B cell (primary cell): ENCODE results near the gene PCDHGA8. TPM values are rescaled to one million over a fixed set of nuclear protein-coding genes. Genes with fewer than 3 reads are reported as not detected.
A peak's percentile ranks its signal among the peaks of the same experiment; 100 is the strongest.
"Not testable (repeated sequence)": the region's sequence is repeated elsewhere in the genome, so short reads cannot be mapped to it uniquely, and the experiment has no call there.

Experiments
- ATAC-seq: fragments of 200-7000 bp; cut with Tn5 transposase; one replicate; pipeline ENCODE4 v1.10.0; 2021; ENCODE audit warnings: low read depth, mild to moderate bottlenecking, moderate number of reproducible peaks, moderate library complexity
- CTCF ChIA-PET: fragments of 350-600 bp; sonication (Branson Sonifier 250); formaldehyde crosslinking; loops from one replicate; lab custom pipeline; 2021; ENCODE audit warnings: antibody characterized with exemption, inconsistent platforms; lab: Charles Lee
- POLR2A ChIA-PET: fragments of 350-600 bp; sonication (Branson Sonifier 250); formaldehyde crosslinking; loops from one replicate; lab custom pipeline; 2021; ENCODE audit warnings: antibody characterized with exemption; lab: Charles Lee
- DNase-seq: peaks from one replicate; pipeline ENCODE4 v3.0.0; 2013
- H2AFZ ChIP-seq: 2 replicates; pipeline ENCODE4 v1.6.1; 2012; ENCODE audit warnings: mild to moderate bottlenecking, low read depth, low read length; ENCODE audit not compliant: insufficient read depth, poor library complexity, severe bottlenecking
- H3K27ac ChIP-seq, 2 donors: 1 replicate in 1 of 2; 2 replicates in 1 of 2; pipeline ENCODE4 v1.5.1; 2012 to 2013; ENCODE audit warnings: low read length in 2 of 2, mild to moderate bottlenecking in 2 of 2, moderate library complexity in 1 of 2
- H3K27me3 ChIP-seq, 4 experiments: fragments of 200-600 bp in 1 of 4; sonication (generic) in 1 of 4; replicated peaks in 1 of 4; 1 replicate in 2 of 4; 2 replicates in 2 of 4; pipeline versions ENCODE4 v1.6.1 to v1.7.0; 2013 to 2016; ENCODE audit warnings: low read length in 3 of 4, mild to moderate bottlenecking in 2 of 4, mixed read lengths in 1 of 4, moderate library complexity in 1 of 4; ENCODE audit not compliant: insufficient read depth in 4 of 4, control insufficient read depth in 3 of 4; ENCODE audit errors: control extremely low read depth in 1 of 4
- H3K36me3 ChIP-seq, 2 experiments: replicated peaks in 1 of 2; 1 replicate in 1 of 2; 2 replicates in 1 of 2; pipeline versions ENCODE4 v1.6.1 to v1.7.1; 2013; ENCODE audit warnings: low read length in 1 of 2; ENCODE audit not compliant: insufficient read depth in 2 of 2, control insufficient read depth in 1 of 2; ENCODE audit errors: control extremely low read depth in 1 of 2, extremely low read depth in 1 of 2
- H3K4me1 ChIP-seq, 2 donors: fragments of 200-600 bp in 1 of 2; sonication (generic) in 1 of 2; 1 replicate in 1 of 2; 2 replicates in 1 of 2; pipeline versions ENCODE4 v1.5.1 to v1.6.1; 2013 to 2017; ENCODE audit warnings: low read length in 2 of 2; ENCODE audit not compliant: control insufficient read depth in 2 of 2, insufficient read depth in 2 of 2
- H3K4me2 ChIP-seq: replicated peaks from 2 replicates; pipeline ENCODE3; 2012; ENCODE audit warnings: mild to moderate bottlenecking, low read depth, low read length; ENCODE audit not compliant: poor library complexity, severe bottlenecking
- H3K4me3 ChIP-seq, 5 experiments: fragments of 200-600 bp in 1 of 5; sonication (generic) in 1 of 5; 1 replicate in 3 of 5; 2 replicates in 2 of 5; pipeline versions ENCODE4 v1.5.1 to v1.7.0; 2011 to 2016; ENCODE audit warnings: low read length in 4 of 5, mild to moderate bottlenecking in 4 of 5, low read depth in 2 of 5, control low read depth in 1 of 5, moderate library complexity in 1 of 5; ENCODE audit not compliant: insufficient read depth in 1 of 5; ENCODE audit errors: control extremely low read depth in 1 of 5, extremely low read depth in 1 of 5
- H3K79me2 ChIP-seq: fragments of 200-600 bp; sonication (generic); one replicate; pipeline ENCODE4 v1.6.0; 2016; ENCODE audit warnings: low read length; ENCODE audit not compliant: control insufficient read depth, insufficient read depth
- H3K9ac ChIP-seq: fragments of 200-600 bp; sonication (generic); 2 replicates; pipeline ENCODE4 v1.6.1; 2017; ENCODE audit warnings: mild to moderate bottlenecking, low read length, moderate library complexity
- H3K9me3 ChIP-seq, 3 donors: one replicate each; pipeline versions ENCODE4 v1.6.1 to v1.7.1; 2013; ENCODE audit warnings: low read length in 2 of 3; ENCODE audit not compliant: control insufficient read depth in 2 of 3, insufficient read depth in 1 of 3; ENCODE audit errors: control extremely low read depth in 1 of 3
- H4K20me1 ChIP-seq: 2 replicates; pipeline ENCODE4 v1.6.0; 2012; ENCODE audit warnings: mild to moderate bottlenecking, low read length; ENCODE audit not compliant: insufficient read depth, control insufficient read depth, poor library complexity, severe bottlenecking
- H3K27ac Mint-ChIP-seq: one replicate; pipeline ENCODE4 v1.8.0; 2021; ENCODE audit warnings: mixed read lengths
- H3K27me3 Mint-ChIP-seq: one replicate; pipeline ENCODE4 v1.8.0; 2021; ENCODE audit warnings: mixed read lengths
- H3K4me1 Mint-ChIP-seq: one replicate; pipeline ENCODE4 v1.8.0; 2021; ENCODE audit warnings: mixed read lengths
- H3K4me3 Mint-ChIP-seq: one replicate; pipeline ENCODE4 v1.8.0; 2021; ENCODE audit warnings: mixed read lengths
- H3K9me3 Mint-ChIP-seq: one replicate; pipeline ENCODE4 v1.8.0; 2022; ENCODE audit warnings: mixed read lengths; ENCODE audit not compliant: insufficient read depth
- WGBS: methylation state at CpG from one replicate; pipeline ENCODE4 v1.1.5; 2013; ENCODE audit warnings: missing lambda C conversion rate; ENCODE audit not compliant: insufficient coverage; 5-methylcytosine and 5-hydroxymethylcytosine counted together
- intact Hi-C: fragments of 100-400 bp; cut with micrococcal nuclease; formaldehyde crosslinking; loops from one replicate; pipeline ENCODE4 v1.10.0; 2022
- polyA plus RNA-seq: library from polyadenylated mRNA; depleted of rRNA; stranded (reverse); fragments of >200 nt; gene quantifications from 2 replicates; pipeline ENCODE4 v1.2.3, GENCODE V29; 2012
- total RNA-seq, 2 donors: library from RNA; stranded (reverse); fragments of 120-200 nt in 1 of 2; gene quantifications; 1 replicate in 1 of 2; 2 replicates in 1 of 2; pipeline versions ENCODE4 v1.2.3 to v1.2.4, GENCODE V29; 2013 to 2022
- TF ChIP-seq, protein P1 (sequence below): fragments of 200-600 bp; IDR thresholded peaks from one replicate; pipeline ENCODE4 v1.8.0; 2022; ENCODE audit warnings: antibody characterized with exemption, mild to moderate bottlenecking

PCDHGA8 gene
- total and polyA plus RNA-seq, 2 donors (not counting 1 experiment from before 2014, with no cell fraction given): 0.21 to 1.2 TPM

DNA sequence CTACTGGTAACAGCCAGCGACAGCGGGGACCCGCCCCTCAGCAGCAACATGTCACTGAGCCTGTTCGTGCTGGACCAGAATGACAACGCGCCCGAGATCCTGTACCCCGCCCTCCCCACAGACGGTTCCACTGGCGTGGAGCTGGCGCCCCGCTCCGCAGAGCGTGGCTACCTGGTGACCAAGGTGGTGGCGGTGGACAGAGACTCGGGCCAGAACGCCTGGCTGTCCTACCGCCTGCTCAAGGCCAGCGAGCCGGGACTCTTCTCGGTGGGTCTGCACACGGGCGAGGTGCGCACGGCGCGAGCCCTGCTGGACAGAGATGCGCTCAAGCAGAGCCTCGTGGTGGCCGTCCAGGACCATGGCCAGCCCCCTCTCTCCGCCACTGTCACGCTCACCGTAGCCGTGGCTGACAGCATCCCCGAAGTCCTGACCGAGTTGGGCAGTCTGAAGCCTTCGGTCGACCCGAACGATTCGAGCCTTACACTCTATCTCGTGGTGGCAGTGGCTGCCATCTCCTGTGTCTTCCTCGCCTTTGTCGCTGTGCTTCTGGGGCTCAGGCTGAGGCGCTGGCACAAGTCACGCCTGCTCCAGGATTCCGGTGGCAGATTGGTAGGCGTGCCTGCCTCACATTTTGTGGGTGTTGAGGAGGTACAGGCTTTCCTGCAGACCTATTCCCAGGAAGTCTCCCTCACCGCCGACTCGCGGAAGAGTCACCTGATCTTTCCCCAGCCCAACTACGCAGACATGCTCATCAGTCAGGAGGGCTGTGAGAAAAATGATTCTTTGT is 2.2 kb downstream of the PCDHGA8 start:
- H3K79me2 ChIP-seq, intact Hi-C loops, H3K4me2 ChIP-seq, H2AFZ ChIP-seq, H3K4me1 ChIP-seq, DNase-seq, H3K36me3 ChIP-seq, H3K4me1 Mint-ChIP-seq, POLR2A ChIA-PET, H3K27ac ChIP-seq, H3K4me3 ChIP-seq, H3K9ac ChIP-seq, H3K4me3 Mint-ChIP-seq, H4K20me1 ChIP-seq, H3K27ac Mint-ChIP-seq, ATAC-seq: not testable (repeated sequence)
- Mint-ChIP-seq H3K27me3 (peaks cover 56% of the 10 kb centered on the region), H3K9me3 (peaks cover 13% of the 10 kb centered on the region)
- Histone ChIP-seq H3K27me3 (peaks cover 0 to 62% (median 38%) of the 10 kb centered on the region in 4 experiments), H3K9me3 (peaks cover 0 to 54% (median 37%) of the 10 kb centered on the region in 3 donors)
- 49% methylated on average over 22 of the region's 53 CpGs for WGBS
- CTCF ChIA-PET: interaction anchor here (1.5 kb wide), 1 partner anchor 169 kb away, joined by 5 read pairs; no protein-coding TSS in a partner anchor

DNA sequence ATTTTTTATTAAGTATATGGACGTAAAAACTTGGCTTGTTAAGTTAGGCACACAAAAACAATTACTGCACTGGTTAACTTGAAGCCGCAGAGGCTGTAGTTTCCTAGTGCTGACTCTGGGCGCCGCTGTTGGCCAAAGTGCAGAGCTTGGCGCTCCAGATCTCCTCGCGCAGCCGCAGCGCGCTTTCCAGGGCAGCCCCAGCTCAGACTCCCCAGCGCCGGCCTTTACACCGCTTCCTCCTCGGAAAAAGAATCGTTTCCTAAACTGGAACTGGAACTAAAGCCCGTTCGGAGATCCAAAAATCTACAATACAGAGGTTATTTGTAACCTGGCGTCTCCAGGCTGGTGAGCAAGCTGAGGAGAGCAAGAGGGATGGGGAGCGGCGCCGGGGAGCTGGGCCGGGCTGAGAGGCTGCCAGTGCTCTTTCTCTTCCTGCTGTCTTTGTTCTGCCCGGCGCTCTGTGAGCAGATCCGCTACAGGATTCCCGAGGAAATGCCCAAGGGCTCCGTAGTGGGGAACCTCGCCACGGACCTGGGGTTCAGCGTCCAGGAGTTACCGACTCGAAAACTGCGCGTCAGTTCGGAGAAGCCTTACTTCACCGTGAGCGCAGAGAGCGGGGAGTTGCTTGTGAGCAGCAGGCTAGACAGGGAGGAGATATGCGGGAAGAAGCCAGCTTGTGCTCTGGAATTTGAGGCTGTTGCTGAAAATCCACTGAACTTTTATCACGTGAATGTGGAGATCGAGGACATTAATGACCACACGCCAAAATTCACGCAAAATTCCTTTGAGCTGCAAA is 5.5 kb downstream of the PCDHGA8 start, which contains the start of gene PCDHGB5:
Gene PCDHGB5 (plus strand): TSS at position 192 of the 796 bp plus-strand sequence. CDS start 181 bp downstream, at position 373.
- H3K27ac ChIP-seq, H3K4me1 ChIP-seq, H4K20me1 ChIP-seq, H3K4me2 ChIP-seq, H2AFZ ChIP-seq, H3K36me3 ChIP-seq, H3K9ac ChIP-seq, H3K27ac Mint-ChIP-seq, intact Hi-C loops, H3K4me1 Mint-ChIP-seq, POLR2A ChIA-PET, H3K79me2 ChIP-seq: not testable (repeated sequence)
- H3K27me3 ChIP-seq: peaks cover 0 to 52% (median 35%) of the 10 kb centered on the region in 4 experiments
- peaks cover 15% of the 10 kb centered on the region for H3K9me3 Mint-ChIP-seq
- H3K27me3 Mint-ChIP-seq: peaks cover 49% of the 10 kb centered on the region
- 16% methylated on average over 15 of the region's 43 CpGs for WGBS
- DNase-seq (peak; percentile 43), ATAC-seq (peak; percentile 87)
- TF ChIP-seq, protein P1, sequence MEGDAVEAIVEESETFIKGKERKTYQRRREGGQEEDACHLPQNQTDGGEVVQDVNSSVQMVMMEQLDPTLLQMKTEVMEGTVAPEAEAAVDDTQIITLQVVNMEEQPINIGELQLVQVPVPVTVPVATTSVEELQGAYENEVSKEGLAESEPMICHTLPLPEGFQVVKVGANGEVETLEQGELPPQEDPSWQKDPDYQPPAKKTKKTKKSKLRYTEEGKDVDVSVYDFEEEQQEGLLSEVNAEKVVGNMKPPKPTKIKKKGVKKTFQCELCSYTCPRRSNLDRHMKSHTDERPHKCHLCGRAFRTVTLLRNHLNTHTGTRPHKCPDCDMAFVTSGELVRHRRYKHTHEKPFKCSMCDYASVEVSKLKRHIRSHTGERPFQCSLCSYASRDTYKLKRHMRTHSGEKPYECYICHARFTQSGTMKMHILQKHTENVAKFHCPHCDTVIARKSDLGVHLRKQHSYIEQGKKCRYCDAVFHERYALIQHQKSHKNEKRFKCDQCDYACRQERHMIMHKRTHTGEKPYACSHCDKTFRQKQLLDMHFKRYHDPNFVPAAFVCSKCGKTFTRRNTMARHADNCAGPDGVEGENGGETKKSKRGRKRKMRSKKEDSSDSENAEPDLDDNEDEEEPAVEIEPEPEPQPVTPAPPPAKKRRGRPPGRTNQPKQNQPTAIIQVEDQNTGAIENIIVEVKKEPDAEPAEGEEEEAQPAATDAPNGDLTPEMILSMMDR: peak; percentile 35
- peak within 1 kb of the TSS; percentile 73 for H3K4me3 Mint-ChIP-seq
- CTCF ChIA-PET: interaction anchor here (0.6 to 1.8 kb wide), 6 partner anchors 16 to 1201 kb away, joined by 3 to 7 read pairs (median 4); partner anchors contain the start of gene PCDHGA12
- H3K9me3 ChIP-seq: peaks cover 0 to 52% (median 29%) of the 10 kb centered on the region in 3 donors
- H3K4me3 ChIP-seq: peak within 1 kb of the TSS in 1 of 5 experiments; percentile 36
